Mammary epithelial cell (primary cell): Measurements from ENCODE around the gene ZBTB25.
"Not testable (repeated sequence)": the region's sequence is repeated elsewhere in the genome, so short reads cannot be mapped to it uniquely, and the experiment has no call there.

Experiments used
- CTCF ChIP-seq, 2 donors: IDR thresholded peaks in 1 of 2; conservative IDR thresholded peaks in 1 of 2; 2 replicates each; pipeline ENCODE4 v1.5.1; 2011 to 2012; ENCODE audit warnings: inconsistent platforms in 2 of 2, low read length in 2 of 2, mild to moderate bottlenecking in 2 of 2, control low read depth in 1 of 2, low read depth in 1 of 2; ENCODE audit not compliant: insufficient read depth in 1 of 2; ENCODE audit errors: extremely low read depth in 1 of 2
- EZH2 ChIP-seq: IDR thresholded peaks from 2 replicates; pipeline ENCODE4 v1.6.1; 2012; ENCODE audit warnings: low read length, inconsistent platforms, borderline replicate concordance

DNA sequence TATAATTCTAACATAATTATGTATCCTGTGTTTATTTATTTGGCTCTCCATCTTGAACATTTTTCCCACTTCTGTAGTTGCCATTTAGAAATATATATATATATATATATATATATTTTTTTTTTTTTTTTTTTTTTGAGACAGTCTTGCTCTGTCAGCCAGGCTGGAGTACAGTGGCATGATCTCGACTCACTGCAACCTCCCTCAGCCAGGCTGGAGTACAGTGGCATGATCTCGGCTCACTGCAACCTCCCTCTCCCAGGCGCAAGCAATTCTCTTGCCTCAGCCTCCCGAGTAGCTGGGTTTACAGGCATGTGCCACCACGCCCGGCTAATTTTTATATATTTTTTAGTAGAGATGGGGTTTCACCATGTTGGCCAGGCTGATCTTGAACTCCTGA is 14.0 kb upstream of the ZBTB25 start:
- not testable (repeated sequence) for TF ChIP-seq CTCF (conservative IDR thresholded peaks at IDR 0.05 in 1 of 2, IDR thresholded peaks at IDR 0.05 in 1 of 2; ENCODE audit: extremely low read depth in 1 of 2, insufficient read depth in 1 of 2, low read depth in 1 of 2, low read length in 2 of 2); EZH2
